PC-9 (cell line): Measurements from ENCODE around the gene DSC1.

Source experiments
- CTCF ChIP-seq: fragments of 200-600 bp; sonication (generic); conservative IDR thresholded peaks from 2 replicates; pipeline ENCODE4 v1.6.1; 2017; ENCODE audit warnings: mixed run types, antibody characterized with exemption, mild to moderate bottlenecking, moderate library complexity
- EZH2 ChIP-seq: fragments of 200-600 bp; sonication (generic); IDR thresholded peaks from 2 replicates; pipeline ENCODE4 v1.8.0; 2017; ENCODE audit warnings: antibody characterized with exemption, low read depth

- TF ChIP-seq EZH2 (no peak), CTCF (no peak)
Measured at GRCh38 chr18:31138709-31139108, 23.9 kb downstream of the DSC1 start.
